Measurements from ENCODE around the gene GSC2.

DNA sequence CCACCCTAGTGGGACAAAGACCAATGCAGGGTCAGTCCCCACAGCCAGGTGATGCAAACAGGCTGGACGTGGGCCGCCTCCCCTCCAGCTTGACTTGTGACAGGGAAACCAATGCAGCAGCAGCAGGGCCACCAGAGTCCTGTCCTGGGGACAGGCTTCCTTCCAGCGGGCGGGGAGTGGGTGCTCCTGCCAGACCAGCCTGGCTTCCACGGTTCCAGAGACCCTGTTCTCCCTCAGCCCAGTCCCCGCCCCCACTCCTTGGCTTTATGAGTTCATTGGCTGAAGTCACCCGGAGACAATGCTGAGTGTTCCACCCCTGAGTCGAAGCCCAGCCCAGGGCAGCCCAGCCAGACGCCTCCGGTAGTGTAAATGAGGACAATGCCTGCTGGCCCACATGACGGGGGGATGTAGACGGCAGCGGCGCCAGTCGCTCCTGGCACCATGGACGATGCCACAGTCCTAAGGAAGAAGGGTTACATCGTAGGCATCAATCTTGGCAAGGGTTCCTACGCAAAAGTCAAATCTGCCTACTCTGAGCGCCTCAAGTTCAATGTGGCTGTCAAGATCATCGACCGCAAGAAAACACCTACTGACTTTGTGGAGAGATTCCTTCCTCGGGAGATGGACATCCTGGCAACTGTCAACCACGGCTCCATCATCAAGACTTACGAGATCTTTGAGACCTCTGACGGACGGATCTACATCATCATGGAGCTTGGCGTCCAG, 19.0 kb downstream of the GSC2 start, which contains the start of gene TSSK2:
- TF ChIP-seq, protein P1, sequence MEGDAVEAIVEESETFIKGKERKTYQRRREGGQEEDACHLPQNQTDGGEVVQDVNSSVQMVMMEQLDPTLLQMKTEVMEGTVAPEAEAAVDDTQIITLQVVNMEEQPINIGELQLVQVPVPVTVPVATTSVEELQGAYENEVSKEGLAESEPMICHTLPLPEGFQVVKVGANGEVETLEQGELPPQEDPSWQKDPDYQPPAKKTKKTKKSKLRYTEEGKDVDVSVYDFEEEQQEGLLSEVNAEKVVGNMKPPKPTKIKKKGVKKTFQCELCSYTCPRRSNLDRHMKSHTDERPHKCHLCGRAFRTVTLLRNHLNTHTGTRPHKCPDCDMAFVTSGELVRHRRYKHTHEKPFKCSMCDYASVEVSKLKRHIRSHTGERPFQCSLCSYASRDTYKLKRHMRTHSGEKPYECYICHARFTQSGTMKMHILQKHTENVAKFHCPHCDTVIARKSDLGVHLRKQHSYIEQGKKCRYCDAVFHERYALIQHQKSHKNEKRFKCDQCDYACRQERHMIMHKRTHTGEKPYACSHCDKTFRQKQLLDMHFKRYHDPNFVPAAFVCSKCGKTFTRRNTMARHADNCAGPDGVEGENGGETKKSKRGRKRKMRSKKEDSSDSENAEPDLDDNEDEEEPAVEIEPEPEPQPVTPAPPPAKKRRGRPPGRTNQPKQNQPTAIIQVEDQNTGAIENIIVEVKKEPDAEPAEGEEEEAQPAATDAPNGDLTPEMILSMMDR (IDR thresholded peaks at IDR 0.05; ENCODE audit: low read depth, low read length, poor library complexity, severe bottlenecking) = no peak
- no peak for TF ChIP-seq EZH2phosphoT487 (IDR thresholded peaks at IDR 0.05; ENCODE audit: borderline replicate concordance, low read length)

Measured in DOHH2 (cell line).